ENCODE measurements around the gene PITPNM3.
"Not testable (repeated sequence)": the region's sequence is repeated elsewhere in the genome, so short reads cannot be mapped to it uniquely, and the experiment has no call there.

PITPNM3 gene

GRCh38 chr17:6556121-6557039 lies at the start of gene PITPNM3:
Gene PITPNM3, minus strand, starts transcription at chr17:6556555. Its CDS starts 149 bp downstream, at chr17:6556406.
- no peak for DNase-seq

GRCh38 chr17:6605142-6605541 lies 48.8 kb upstream of the PITPNM3 start:
- DNase-seq: no peak

GRCh38 chr17:6603744-6604325 lies 47.5 kb upstream of the PITPNM3 start:
- no peak for DNase-seq

- no peak for DNase-seq
Observed at GRCh38 chr17:6602141-6602540, 45.8 kb upstream of the PITPNM3 start.

GRCh38 chr17:6599364-6599763 lies 43.0 kb upstream of the PITPNM3 start:
- DNase-seq: no peak

GRCh38 chr17:6597727-6598126 lies 41.4 kb upstream of the PITPNM3 start:
- no peak for DNase-seq

- no peak for DNase-seq
Observed at GRCh38 chr17:6596941-6597340, 40.6 kb upstream of the PITPNM3 start.

GRCh38 chr17:6596511-6596910 lies 40.2 kb upstream of the PITPNM3 start:
- no peak for DNase-seq

GRCh38 chr17:6596081-6596480 lies 39.7 kb upstream of the PITPNM3 start:
- no peak for DNase-seq

GRCh38 chr17:6593371-6593770 lies 37.0 kb upstream of the PITPNM3 start:
- DNase-seq: not testable (repeated sequence)

GRCh38 chr17:6592173-6592572 lies 35.8 kb upstream of the PITPNM3 start:
- no peak for DNase-seq

GRCh38 chr17:6591599-6592158 lies 35.3 kb upstream of the PITPNM3 start:
- no peak for DNase-seq

GRCh38 chr17:6589266-6589946 lies 33.1 kb upstream of the PITPNM3 start:
- DNase-seq: no peak

GRCh38 chr17:6588165-6588564 lies 31.8 kb upstream of the PITPNM3 start:
- no peak for DNase-seq

- DNase-seq: no peak
Observed at GRCh38 chr17:6587310-6587709, 31.0 kb upstream of the PITPNM3 start.

GRCh38 chr17:6583411-6583810 lies 27.1 kb upstream of the PITPNM3 start:
- DNase-seq: no peak

GRCh38 chr17:6580625-6581024 lies 24.3 kb upstream of the PITPNM3 start:
- no peak for DNase-seq

GRCh38 chr17:6578491-6578890 lies 22.1 kb upstream of the PITPNM3 start:
- DNase-seq: no peak

GRCh38 chr17:6577686-6578263 lies 21.4 kb upstream of the PITPNM3 start:
- DNase-seq: no peak

GRCh38 chr17:6576038-6576785 lies 19.9 kb upstream of the PITPNM3 start:
- no peak for DNase-seq

GRCh38 chr17:6575596-6575988 lies 19.2 kb upstream of the PITPNM3 start:
- DNase-seq: no peak
